GM23248 (cell line): ENCODE data around the gene KIZ.

Experiments
- EZH2 ChIP-seq: fragments of 200-600 bp; sonication (generic); IDR thresholded peaks from 2 replicates; pipeline ENCODE4 v1.6.1; 2018; ENCODE audit warnings: antibody characterized with exemption, mild to moderate bottlenecking; ENCODE audit not compliant: insufficient read depth, poor library complexity, severe bottlenecking
- EZH2phosphoT487 ChIP-seq: fragments of 200-600 bp; sonication (generic); IDR thresholded peaks from 2 replicates; pipeline ENCODE4 v1.6.1; 2018; ENCODE audit warnings: antibody characterized with exemption, moderate library complexity, mild to moderate bottlenecking, low read depth; ENCODE audit not compliant: insufficient read depth

DNA sequence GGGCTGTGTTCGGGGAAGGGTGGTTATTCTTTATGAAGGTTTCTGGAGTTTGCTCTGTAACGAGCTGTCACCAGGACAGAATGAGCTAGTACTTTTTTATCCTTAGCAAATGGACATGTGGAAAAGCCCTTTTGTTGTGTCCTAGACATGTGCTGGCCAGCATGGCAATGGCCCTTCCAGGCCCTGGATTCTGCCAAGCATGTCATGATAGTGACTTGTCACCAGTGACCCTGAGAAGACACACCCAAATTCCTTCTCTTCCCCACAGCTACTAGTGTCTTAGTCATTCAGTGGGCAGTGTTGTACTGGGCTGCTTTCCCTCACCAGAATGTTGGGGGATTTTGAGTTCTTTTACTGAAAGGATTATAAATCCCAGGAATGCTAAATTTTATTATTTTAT, 103.3 kb downstream of the KIZ start:
- TF ChIP-seq EZH2 (no peak), EZH2phosphoT487 (no peak)
